GM23248 (cell line): ENCODE results near the gene ADAT1.

Source experiments
- EZH2 ChIP-seq: fragments of 200-600 bp; sonication (generic); IDR thresholded peaks from 2 replicates; pipeline ENCODE4 v1.6.1; 2018; ENCODE audit warnings: antibody characterized with exemption, mild to moderate bottlenecking; ENCODE audit not compliant: insufficient read depth, poor library complexity, severe bottlenecking
- EZH2phosphoT487 ChIP-seq: fragments of 200-600 bp; sonication (generic); IDR thresholded peaks from 2 replicates; pipeline ENCODE4 v1.6.1; 2018; ENCODE audit warnings: antibody characterized with exemption, moderate library complexity, mild to moderate bottlenecking, low read depth; ENCODE audit not compliant: insufficient read depth

DNA sequence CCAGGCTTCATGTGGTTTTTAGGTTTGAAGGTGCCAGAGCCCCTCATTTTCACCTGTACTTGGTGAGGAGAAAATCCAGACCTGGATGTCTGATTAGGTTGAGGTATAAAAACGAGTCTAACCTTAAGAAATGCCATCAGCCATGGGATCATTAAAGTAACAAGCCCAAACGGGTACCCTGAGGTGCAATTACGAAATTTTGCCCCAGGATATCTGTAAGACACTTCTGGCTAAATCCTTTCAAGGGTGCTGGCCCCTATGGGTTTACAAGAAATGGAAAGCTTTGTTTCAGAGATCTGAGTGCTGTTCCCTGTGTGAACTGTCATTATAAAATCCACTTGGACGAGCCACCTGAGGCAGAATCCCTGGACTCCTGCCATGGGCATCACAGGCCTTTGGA is 19.8 kb downstream of the ADAT1 start:
- no peak for TF ChIP-seq EZH2
- TF ChIP-seq EZH2phosphoT487: no peak
